ENCODE data around the gene GALNTL6.

GRCh38 chr4:172495769-172496168, 682.6 kb downstream of the GALNTL6 start:
- TF ChIP-seq TAF1 (IDR thresholded peaks at IDR 0.05; ENCODE audit: low read depth) (no peak), EZH2 (IDR thresholded peaks at IDR 0.05; ENCODE audit: borderline replicate concordance, insufficient read depth, low read length, poor library complexity, severe bottlenecking) (no peak)
